GM18498 (cell line): ENCODE results near the gene MRPL51.
"Not testable (repeated sequence)": the region's sequence is repeated elsewhere in the genome, so short reads cannot be mapped to it uniquely, and the experiment has no call there.

ENCODE experiments used
- ATAC-seq: cut with Tn5 transposase; IDR thresholded peaks from one replicate; pipeline ENCODE4 v1.9.1; 2021; ENCODE audit warnings: mild to moderate bottlenecking, moderate library complexity; ENCODE audit not compliant: unreplicated experiment

The MRPL51 gene

DNA sequence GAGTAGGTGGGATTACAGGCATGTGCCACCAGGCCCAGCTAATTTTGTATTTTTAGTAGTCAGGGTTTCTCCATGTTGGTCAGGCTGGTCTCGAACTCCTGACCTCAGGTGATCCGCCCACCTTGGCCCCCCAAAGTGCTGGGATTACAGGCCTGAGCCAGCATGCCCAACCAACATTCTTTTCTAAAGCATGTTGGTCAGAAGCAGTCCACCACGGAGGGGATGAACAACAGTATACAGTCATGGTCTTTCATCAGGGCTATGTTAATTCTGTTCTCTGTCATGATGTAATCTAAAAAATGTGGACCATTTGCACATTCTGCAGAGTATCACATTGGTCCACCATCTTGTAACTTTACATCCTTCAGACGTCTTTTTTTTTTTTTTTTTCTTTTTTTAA is 3.6 kb downstream of the MRPL51 start:
- no peak for ATAC-seq

DNA sequence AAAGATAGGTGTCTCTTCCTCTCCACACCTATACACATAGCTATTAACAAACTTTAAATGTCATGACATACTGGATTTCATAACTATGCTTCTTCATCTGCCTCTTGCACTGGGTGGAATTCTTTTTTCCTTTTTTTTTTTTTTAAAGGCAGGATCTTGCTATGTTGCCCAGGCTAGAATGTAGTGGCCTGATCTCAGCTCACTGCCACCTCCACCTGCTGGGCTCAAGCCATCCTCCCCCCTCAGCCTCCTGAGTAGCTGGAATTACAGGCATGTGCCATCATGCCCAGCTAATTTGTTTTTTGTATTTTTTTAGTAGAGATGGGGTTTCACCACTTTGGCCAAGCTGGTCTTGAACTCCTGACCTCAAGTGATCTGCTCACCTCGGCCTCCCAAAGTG is 4.8 kb downstream of the MRPL51 start:
- ATAC-seq = no peak

DNA sequence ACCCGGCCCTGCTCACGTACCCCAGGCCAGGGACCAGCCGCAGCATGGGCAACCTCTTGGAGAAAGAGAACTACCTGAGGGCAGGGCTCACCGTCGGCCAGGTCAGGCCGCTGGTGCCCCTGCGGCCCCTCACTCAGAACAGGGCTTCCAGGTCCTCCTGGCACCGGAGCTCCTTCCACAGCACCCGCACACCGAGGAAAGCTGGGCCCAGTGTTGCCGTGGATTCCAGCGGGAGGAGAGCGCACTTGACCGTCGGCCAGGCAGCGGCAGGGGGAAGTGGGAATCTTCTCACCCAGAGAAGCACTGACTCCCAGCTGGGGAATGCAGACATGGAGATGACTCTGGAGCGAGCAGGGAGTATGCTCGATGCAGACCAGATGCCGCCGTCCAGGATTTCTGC is 14.6 kb downstream of the MRPL51 start:
- no peak for ATAC-seq

GRCh38 chr12:6477601-6478377 is 15.3 kb downstream of the MRPL51 start:
- ATAC-seq = not testable (repeated sequence)

DNA sequence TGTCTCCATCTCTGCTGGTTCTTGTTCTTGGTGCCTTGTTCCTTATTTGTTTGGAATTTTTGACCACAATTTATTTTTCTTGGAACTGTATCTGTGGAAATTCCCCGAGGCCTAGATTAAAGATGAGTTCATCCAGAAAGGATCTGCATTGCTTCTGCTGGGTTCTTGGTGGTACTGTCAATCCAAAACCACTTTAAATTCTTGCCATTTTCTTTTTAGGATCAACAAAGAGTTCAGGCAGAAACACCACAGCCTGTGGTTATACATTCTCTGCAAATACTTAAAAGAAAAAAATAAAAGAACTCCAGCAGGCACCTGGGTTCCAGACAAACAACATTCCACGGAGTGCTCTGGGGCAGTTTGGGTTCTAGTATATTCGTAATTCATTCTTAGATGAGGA is 16.6 kb downstream of the MRPL51 start:
- no peak for ATAC-seq

DNA sequence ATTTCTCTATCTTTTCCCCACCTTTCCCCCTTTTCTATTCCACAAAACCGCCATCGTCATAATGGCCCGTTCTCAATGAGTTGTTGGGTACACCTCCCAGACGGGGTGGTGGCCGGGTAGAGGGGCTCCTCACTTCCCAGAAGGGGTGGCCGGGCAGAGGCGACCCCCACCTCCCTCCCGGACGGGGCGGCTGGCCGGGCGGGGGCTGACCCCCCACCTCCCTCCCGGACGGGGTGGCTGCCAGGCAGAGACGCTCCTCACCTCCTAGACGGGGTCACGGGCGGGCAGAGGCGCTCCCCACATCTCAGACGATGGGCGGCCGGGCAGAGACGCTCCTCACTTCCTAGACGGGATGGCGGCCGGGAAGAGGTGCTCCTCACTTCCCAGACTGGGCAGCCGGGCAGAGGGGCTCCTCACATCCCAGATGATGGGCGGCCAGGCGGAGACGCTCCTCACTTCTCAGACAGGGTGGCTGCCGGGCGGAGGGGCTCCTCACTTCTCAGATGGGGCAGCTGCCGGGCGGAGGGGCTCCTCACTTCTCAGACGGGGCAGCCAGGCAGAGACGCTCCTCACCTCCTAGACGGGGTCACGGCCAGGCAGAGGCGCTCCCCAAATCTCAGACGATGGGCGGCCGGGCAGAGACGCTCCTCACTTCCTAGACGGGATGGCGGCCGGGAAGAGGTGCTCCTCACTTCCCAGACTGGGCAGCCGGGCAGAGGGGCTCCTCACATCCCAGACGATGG is 17.7 kb downstream of the MRPL51 start:
- ATAC-seq = not testable (repeated sequence)

DNA sequence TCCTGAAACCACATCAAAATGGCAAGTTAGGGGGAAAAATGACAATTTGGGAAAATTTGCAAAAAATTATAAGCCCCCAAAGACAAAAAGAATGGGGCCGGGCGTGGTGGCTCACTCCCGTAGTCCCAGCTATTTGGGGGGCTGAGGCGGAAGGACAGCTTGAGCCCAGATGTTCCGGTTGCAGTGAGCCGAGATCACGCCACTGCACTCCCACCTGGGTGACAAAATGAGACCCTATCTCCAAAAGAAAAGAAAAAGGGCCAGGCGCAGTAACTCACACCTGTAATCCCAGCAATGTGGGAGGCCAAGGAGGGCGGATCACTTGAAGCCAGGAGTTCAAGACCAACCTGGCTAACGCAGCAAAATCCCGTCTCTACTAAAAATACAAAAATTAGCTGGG is 20.6 kb downstream of the MRPL51 start:
- no peak for ATAC-seq

DNA sequence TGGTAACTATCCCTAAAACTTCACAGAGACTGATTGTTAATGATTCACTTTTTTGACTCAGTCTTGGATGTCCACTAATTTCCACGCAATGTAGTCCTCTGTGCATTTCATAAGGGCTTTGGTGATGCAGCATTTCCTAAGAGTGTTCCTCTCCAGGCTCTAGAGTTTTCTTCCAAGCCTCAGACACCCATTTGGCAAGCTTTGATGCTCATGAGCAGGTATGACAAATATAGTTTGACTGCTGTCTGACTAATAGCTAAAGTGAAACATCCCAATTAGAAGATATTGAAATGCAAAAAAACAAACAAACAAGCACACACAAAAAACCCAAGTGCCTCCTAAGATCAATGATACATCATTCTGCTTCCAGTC is 21.1 kb downstream of the MRPL51 start:
- no peak for ATAC-seq

DNA sequence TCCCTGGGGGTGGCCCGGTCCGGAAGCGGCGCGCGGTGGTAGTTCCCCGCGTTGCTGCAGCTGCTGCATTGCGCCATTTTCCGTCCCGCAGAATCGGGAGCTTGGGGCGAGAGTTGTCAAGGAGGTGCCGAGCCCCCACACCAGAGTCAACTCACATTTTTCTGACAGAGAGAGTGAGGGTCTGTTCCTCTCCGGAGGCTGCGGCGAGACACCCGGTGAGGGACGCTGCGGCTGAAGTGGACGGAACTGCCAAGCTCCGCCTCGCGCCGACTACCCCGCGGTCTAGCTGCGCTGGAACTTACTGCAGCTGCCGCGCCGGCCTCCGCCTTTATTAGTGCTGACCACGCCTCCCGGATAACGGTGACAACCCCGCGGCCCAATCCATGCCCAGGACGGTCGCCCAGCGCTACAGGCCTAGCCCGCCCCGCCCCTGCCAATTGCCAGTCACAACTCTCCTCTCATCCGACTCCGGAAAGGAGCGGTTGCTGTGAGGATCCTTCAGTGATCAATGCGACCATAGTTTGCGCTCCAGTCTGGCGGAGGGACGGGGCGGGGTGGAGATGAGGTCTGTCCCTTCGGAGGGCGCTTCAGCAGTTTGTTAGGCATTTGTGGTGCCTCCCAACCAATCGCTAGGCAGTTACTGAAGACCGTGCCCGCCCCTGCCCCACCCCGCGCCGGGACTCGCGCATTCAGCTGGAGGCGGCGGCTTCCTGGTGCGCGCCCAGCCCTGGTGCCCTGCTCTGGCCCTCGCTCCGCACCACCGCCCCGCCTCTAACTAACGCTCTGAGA is 22.5 kb downstream of the MRPL51 start, which contains the start of gene VAMP1:
Gene VAMP1 (minus strand): TSS at position 303 of the 789 bp plus-strand sequence. CDS start 146 bp downstream, at position 157.
- peak; percentile 88 for ATAC-seq

DNA sequence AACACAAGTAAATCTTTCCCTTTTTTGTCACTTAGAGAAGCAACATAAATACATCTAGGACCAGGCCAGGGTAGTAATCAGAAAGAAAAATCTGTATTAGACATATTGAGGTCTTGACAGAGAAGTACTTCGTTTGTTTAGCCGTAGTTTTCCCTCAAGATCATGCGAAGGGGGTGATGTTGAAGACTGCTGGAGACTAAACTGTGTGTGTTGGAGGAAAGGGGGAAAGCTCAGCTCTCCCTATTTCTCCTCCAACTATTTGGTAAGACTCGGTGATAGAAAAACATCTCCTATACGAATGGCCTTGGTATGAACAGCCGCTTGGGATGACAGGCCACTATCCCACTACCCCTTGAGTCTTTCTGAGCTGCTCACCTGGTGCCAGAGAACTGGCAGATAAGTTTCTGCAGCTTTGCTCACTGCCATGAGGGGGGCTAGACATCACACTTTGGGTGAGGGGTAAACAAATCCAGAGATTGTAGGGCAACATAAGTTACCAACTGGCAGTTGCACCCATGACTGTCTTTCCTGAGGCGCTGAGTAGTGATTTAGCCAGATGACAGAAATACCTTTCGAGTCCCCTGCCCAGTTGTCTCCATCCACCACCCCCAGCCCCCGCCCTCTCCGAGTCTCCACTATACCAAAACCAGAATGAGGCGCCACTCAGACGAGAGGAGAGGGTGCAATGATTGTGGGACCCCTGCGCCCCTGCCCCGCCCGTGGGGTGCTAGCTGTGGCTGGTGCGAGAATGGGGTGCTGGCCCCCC is 23.3 kb downstream of the MRPL51 start:
- ATAC-seq = no peak

- ATAC-seq = no peak
Observed at GRCh38 chr12:6469092-6469491, 24.0 kb downstream of the MRPL51 start.

GRCh38 chr12:6468283-6468575 is 24.8 kb downstream of the MRPL51 start:
- ATAC-seq = no peak

GRCh38 chr12:6467571-6468282 is 25.3 kb downstream of the MRPL51 start:
- not testable (repeated sequence) for ATAC-seq

DNA sequence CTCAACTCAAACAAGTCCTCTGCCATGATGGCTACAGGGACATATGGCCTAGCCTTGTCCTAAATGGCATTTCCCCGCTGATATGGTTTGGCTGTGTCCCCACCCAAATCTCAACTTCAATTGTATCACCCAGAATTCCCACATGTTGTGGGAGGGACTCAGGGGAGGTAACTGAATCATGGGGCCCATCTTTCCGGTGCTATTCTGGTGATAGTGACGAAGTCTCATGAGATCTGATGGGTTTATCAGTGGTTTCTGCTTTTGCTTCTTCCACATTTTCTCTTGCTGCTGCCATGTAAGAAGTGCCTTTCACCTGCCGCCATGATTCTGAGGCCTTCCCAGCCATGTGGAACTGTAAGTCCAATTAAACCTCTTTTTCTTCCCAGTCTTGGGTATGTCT is 26.3 kb downstream of the MRPL51 start:
- ATAC-seq = not testable (repeated sequence)

DNA sequence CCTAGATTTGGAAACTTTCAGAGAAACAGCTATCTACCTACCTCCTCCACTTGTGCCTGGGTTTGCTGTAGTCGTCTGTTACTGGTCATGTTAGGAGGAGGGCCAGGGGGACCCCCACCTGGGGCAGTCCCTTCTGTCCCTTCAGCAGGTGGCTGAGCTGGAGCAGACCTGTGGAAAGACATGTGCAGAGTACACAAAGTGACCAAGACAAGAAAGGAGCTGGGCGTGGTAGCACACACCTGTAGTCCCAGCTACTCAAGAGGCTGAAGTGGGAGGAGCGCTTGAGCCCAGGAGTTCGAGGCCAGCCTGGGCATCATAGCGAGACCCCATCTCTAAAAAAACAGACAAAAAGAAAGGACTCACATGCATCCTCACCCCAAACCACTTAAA is 26.9 kb downstream of the MRPL51 start:
- no peak for ATAC-seq

DNA sequence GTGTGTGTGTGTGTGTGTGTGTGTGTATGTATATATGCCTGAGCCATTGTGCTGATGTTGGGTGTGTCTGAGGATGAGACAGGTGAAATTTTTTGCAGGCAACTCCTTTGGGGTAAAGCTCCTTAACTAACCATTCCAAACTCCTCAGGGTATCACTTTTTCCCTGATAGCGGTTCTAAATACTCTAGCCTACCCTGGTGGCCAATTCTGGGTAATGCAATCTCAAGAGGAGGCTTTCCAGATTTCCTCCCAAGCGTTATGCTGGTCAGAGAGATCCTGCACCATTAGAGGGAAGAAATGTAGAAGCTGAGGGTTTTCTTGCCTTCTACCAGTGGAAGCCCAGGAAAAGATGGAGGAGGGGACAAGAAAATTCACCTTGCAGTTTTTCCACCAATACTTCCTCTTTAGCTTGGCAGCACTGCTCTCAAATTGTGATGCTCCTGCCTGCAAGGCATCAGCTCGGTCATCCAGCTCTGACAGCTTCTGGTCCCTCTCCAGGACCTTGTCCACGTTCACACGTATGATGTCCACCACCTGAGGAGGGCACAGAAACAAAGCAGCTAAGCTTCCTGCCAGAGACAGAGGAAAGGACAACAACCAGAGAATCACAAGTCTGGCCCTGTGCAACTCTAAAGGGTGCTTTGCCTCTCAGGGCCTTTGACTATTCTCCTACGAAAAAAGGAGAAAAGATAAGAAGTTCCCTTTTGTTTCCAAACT is 27.4 kb downstream of the MRPL51 start:
- ATAC-seq = no peak

DNA sequence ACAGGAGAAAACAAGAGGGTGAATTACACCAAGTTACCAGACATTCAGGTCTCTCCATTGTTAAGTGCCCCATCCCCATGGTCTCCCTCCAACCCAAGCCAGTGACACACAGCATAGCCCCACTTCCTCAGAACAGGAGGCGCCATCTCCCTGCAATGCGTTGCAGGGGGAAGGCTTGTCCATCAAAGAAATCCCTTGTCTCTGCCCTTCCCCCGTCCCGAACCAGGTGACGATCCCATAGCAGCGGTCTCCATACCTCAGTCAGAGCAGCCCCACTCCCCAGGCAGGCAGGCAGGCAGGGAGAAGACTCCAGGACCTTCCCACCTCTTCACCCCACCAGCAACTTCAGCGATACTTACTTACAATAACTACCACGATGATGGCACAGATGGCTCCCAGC is 28.5 kb downstream of the MRPL51 start:
- no peak for ATAC-seq

GRCh38 chr12:6463858-6464257 is 29.2 kb downstream of the MRPL51 start:
- ATAC-seq = no peak

GRCh38 chr12:6463216-6463615 is 29.8 kb downstream of the MRPL51 start:
- no peak for ATAC-seq
